ENCODE measurements around the gene TCHH.
"Not testable (repeated sequence)": the region's sequence is repeated elsewhere in the genome, so short reads cannot be mapped to it uniquely, and the experiment has no call there.

TCHH gene, protein sequence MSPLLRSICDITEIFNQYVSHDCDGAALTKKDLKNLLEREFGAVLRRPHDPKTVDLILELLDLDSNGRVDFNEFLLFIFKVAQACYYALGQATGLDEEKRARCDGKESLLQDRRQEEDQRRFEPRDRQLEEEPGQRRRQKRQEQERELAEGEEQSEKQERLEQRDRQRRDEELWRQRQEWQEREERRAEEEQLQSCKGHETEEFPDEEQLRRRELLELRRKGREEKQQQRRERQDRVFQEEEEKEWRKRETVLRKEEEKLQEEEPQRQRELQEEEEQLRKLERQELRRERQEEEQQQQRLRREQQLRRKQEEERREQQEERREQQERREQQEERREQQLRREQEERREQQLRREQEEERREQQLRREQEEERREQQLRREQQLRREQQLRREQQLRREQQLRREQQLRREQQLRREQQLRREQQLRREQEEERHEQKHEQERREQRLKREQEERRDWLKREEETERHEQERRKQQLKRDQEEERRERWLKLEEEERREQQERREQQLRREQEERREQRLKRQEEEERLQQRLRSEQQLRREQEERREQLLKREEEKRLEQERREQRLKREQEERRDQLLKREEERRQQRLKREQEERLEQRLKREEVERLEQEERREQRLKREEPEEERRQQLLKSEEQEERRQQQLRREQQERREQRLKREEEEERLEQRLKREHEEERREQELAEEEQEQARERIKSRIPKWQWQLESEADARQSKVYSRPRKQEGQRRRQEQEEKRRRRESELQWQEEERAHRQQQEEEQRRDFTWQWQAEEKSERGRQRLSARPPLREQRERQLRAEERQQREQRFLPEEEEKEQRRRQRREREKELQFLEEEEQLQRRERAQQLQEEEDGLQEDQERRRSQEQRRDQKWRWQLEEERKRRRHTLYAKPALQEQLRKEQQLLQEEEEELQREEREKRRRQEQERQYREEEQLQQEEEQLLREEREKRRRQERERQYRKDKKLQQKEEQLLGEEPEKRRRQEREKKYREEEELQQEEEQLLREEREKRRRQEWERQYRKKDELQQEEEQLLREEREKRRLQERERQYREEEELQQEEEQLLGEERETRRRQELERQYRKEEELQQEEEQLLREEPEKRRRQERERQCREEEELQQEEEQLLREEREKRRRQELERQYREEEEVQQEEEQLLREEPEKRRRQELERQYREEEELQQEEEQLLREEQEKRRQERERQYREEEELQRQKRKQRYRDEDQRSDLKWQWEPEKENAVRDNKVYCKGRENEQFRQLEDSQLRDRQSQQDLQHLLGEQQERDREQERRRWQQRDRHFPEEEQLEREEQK (N-terminal part only)

DNA sequence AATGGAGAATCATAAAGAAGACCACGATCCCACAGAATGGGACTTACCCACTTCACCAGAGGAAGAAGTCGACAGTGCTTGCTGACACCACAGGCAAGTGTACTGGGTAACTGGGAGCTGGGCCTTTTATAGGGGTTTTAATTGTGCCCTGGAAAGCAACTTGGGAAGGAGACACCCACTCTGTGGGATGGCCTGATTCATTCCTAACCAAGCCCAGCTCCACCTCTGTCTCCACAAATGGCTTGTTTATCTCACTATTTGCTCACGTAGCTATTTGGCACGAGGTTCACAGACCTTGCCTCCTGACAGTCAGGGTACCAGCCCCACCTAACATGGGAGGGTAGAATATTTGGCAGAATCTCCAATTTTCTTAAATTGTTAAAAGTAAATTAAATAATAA, at the start of gene TCHH:
TSS of gene TCHH (minus strand) at position 101 of the 400 bp plus-strand sequence. CDS start 1,364 bp downstream, outside the sequence.
- no peak for DNase-seq

DNA sequence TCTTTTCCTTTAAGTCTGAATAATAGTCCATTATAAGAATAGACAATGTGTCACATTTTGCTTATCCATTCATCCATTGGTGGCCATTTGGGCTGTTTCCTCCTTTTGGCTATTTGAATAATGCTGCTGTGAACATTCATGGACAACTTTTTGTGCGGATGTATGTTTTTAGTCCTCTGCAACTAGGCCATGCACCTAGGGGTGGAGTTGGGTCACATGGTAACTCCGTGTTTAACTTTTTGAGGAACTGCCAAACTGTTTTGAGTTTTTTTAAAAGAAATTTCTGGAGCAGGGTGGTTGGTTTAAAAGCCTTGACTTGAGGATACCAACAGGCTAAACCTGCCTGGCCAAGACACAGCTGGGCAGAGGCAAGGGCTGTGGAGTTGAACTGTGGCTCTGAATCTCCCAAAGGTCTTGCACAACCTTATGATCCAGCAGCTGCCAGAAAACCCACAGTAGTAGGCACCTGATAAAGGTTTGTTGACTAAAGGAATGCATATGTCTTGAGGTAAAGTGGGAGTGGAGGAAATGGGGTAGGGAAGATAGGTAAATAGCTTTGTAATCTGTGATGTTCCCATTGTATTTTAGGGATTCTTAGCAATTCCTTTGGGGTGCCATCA, 49.4 kb upstream of the TCHH start:
- no peak for DNase-seq

DNA sequence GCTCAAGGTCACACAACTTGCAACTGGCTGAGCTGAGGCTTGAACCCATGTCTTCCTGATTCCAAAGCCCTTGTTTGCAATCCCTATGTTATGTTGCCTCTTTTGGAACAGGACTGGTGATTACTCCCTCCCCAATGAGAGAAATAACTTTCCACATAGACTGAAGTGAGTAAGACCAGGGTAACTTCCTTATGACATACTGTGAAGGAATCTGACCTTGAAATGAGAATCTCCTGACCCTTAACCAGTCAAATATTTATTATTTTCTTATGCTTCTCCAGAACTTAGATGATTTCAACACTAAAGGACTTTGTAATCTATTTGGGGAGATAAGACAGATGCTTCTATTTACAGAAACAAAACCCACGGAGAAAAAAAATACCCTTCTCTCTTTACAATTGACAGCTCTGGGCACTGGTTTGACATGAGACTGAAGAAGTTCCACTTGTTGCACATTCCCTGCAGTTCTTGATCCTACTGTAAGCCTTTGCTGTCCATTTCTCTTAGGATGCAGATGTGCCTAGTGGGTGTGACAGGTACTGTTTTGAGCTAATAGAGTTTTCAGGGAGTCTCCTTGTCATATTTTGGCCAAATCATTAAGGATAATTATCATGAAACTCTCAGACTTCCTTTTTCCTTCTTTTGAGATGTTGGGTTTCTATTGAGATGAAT, 47.7 kb upstream of the TCHH start:
- DNase-seq = no peak

DNA sequence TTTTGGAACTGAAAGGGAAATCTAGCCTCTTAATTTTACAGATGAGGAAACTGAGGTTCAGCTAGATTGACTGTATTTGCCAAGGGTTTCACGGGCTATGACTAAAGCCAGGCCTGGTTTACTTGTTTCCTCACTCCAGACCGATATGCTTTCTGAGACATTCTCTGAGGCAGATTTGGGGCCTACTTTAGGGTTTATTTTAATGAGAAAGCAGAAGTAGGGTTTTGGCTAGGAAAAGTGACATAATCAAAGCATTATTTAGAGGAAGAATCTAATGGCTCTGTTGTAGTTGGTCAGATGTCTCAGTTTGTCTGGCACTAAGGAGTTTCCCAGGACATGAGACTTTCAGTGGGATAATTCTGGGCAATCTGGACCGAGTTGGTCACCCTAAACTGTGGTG, 45.3 kb upstream of the TCHH start:
- DNase-seq = no peak

DNA sequence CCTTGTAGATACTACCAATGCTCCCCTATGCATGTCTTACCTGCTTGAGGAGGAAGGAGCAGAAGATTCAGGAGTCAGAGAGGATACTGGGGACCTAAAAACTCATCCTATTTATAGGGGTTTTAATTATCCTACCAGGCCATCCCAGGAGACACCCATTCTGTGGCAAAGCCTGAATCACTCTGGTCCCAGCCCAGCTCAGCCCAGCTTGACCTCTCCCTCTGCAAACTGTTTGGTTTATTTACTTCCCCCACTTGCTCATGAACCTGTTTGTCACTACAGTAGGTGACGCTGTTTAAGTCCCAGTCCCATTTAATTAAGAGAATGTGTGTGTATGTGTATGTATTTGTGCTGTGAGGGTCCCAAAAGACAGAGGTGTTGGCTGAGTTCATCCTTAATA, 43.9 kb upstream of the TCHH start, which contains the start of gene RPTN:
TSS of gene RPTN (minus strand) at position 85 of the 400 bp plus-strand sequence. CDS start 1,339 bp downstream, outside the sequence.
- DNase-seq = no peak

DNA sequence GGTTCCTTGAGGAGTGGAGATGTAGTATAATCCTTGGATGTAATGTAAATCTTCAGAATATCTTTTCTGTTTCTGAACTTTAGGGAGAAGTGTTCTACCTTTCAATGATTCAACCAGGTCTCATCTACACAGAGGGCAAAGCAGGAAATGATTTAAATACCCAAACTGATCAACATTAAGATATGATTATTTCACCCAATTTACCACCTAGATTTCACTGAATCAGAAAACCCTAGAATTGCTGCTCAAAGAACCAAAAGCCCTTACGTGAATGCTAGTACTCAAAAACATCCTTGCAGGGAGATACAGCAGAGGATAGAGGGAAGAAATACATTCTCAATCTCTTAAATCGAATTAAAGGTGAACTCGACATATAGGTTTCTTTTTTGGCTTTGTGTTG, 38.8 kb upstream of the TCHH start:
- no peak for DNase-seq

DNA sequence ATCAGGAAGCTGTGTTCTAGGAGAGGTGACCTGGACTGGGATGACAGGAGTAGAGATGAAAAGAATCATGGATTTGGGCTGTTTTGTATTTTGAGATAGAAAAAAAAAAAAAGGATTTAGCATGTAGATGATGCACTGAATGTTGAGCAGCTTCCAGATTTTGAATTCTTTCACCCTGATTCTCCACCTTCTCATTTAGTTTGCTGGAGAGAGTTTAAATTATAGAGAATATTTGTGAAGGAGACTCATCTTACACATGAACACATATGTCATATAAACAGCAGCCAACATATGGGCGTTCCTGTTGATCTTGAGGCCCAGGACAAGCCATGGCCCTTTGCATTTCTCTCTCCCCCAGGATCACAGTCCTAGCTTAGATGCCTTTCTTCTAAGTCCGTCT, 36.4 kb upstream of the TCHH start:
- no peak for DNase-seq

DNA sequence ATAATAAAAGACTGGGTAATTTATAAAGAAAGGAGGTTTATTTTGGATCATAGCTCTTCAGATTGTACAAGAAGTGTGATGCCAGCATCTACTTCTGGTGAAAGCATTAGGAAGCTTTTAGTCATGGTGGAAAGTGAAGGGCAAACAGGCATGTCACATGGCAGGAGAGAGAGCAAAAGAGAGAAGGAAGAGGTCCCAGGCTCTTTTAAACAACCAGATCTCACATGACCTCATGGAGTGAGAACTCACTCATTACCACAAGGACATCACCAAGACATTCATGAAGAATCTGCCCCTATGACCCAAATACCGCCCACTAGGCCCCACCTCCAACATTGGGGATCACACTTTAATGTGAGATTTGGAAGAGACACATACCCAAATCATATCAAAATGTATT, 33.7 kb upstream of the TCHH start:
- no peak for DNase-seq

DNA sequence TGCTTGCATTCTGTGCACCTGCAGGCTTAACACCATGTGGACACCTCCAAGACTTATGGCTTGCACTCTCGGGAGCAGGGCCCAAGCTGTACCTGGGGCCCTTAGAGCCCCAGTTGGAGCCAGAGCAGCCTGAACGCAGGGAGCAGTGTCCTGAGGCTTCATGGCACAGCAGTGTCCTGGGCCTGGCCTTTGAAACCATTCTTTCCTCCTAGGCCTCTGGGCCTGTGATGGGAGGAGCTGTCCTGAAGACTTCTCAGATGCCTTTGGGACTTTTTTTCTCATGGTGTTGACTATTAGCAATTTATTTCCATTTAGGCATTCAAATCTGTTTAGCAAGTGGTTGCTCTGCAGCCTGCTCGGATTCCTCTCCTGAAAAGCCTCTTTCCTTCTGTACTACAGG, 32.8 kb upstream of the TCHH start:
- no peak for DNase-seq

DNA sequence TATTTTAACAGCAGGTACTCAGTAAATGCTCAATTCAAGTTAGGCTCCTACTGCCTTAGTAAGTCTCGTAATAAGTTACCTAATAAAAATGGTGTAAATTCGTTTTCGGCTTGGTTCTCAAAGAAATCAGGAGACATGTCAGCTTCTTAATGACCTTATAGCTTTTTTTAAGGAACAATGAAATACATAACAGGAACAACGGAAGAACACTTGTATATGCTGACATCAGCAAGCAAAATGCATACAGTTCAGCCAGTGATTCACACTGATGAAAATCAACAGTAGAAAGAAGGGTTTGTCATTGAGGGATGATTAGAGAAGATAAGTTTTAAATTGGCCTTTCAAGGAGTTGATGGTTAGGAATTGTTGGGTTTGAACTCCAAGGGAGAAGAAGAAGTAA, 30.5 kb upstream of the TCHH start:
- DNase-seq = no peak

DNA sequence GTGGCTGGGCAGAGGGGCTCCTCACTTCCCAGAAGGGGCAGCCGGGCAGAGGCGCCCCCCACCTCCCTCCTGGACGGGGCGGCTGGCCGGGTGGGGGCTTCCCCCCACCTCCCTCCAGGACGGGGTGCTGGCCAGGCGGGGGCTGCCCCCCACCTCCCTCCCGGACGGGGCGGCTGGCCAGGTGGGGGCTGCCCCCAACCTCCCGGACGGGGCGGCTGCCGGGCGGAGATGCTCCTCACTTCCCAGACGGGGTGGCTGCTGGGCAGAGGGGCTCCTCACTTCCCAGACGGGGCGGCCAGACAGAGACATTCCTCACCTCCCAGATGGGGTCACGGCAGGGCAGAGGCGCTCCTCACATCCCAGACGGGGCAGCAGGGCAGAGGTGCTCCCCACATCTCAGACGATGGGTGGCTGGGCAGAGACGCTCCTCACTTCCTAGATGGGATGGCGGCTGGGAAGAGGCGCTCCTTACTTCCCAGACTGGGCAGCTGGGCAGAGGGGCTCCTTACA, 29.5 kb upstream of the TCHH start:
- not testable (repeated sequence) for DNase-seq

DNA sequence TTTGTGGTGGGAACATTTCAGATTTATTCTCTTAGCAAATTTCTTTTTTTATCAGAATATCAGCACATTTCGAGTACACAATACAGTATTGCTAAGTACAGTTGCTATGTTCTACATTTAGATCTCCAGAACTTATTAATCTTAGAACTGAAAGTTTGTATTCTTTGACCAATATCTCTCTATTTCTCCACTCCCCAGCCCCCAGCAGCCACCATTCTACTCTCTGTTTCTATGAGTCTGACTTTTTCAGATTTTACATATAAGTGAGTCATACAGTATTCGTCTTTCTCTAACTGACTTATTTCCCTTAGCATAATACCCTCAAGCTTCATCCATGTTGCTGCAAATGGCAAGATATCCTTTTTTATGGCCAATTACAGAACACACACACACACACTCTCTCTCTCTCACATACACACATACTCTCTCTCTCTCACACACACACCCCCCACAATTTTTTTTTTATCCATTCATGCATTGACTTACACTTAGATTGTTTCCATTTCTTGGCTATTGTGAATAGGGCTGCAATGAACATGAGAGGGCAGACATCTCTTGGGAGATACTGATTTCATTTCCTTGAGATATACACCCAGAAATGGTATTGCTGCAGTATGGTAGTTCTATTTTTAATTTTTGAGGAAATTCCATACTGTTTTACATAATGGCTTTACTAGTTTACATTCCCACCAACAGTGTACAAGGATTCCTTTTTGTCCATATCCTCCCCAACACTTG, 28.1 kb upstream of the TCHH start:
- no peak for DNase-seq

DNA sequence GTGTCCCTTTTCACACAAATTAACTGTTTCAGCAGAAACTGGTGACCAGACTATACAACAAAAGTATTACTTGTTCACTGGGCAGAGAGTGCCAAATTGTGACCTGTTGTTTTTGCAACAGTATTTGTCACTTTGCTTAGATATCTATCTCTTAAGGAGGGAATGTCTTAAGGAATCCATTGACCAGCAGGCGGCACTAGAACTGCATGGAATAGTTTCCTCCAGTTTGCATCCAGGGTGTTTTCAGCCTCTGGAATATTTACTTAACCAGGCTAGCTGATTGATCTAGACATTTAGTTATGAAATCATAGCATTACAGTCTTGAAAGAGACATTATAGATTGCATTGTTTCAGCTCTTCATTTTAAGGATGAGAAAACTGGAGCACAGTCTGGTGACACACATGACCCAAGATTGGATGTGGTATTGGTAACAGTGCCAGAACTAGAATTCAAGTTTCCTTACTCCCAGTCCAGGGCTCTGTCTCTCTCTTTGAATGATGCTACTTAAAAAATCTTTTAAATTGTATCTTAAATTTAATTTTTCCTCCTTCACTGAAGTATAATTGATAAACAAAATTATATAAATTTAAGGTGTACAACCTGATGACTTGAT, 26.8 kb upstream of the TCHH start:
- no peak for DNase-seq

DNA sequence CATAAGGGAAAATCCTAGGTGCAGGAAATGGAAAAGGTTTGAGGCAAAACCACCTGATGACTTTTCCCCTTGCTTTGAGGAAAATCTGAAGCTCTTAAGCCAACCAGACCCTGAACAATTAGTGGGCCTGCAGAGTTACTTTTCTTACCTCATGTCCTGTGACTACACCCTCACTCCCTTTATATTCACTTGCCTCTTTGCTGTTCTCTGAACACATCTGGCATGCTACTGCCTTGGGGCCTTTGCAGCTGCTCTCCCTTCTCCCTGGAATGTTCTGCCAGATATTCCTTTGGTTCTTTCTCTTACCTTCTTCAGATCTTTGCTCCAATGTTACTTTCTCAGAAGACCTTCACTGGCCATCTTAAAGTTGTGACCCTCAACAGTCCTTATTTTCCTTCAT, 22.0 kb upstream of the TCHH start:
- DNase-seq = no peak

DNA sequence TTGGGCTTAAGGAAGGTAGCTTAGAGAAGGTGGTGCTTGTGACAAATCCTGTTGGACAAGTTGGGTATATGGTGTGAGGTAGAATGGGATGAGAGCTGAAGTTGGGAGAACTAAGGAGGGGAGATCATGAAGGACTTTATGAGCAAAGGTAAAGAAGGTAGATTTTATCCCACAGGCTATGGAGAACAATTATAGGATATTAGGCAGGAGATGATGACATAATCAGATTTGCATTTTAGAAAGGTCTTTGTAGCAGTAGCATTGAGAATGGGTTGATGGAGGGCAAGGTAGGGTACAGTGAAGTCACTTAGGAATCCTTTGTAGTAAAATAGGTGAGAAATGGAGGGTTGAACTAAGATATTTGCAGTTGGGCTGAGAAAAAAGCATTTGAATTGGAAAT, 14.9 kb upstream of the TCHH start:
- no peak for DNase-seq

DNA sequence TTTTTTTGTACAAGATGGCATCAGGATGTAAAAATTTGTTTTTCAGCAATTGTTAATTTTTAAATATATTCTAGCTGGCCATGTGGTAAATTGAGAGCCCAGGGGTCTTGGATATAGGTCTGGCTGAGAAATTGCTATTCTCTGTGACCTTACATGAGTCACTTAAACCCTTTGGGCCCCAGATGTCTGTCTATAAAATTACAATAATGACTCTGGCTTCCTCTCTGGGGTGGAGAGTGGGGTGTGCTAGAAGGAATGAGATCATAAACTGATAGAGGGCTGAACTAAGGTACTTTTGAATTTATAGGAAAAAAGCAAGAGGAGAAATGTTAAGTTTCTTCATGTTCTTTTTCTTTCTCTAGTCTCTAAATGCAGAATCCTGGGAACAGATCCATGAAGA, 12.4 kb upstream of the TCHH start:
- no peak for DNase-seq

DNA sequence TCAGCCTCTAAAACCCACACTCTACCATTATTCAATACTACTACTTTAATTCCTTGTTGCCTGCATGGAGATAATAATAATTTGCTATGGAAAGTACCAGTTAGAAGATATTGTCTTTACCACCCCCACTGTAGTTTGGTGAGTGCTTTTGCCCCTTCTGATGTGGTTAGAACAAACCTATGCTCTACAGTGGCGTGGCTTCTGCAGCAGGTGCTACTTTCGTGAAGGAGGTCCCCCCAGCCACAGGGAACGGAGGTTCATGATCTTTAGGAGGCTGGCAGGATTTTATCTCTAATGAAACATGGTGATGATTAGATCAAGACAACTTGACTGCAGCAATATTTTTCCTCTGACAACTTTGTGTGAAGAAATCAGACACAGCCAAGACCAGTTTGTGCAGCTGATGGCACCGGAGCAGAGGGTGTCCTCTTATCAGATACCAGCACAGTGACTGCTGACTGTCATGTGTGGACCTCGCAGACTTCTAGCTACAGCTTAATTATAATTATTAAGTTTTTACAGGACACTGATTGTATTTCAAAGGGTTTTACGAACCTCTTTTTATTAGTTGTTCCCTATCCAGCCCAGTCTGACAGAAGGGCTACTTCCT, 10.7 kb upstream of the TCHH start:
- DNase-seq = no peak

DNA sequence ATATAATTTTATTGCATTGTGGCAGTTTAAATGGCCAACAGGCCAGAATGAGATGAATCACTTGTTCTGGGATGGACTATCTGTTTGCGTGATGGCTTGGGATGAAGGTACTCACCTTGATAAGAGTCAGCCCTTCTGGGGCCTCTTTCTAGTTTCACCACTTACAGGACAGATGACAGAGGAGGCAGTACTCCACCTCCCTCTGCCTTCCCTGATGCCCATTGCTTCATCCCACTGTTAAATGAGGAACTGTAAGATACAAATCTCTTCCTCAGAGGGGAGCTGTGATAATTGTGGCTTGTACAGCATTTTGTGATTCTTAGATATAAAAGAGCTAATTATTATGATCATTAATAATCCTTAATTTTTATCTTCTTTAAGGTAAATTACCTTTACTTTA, 3.7 kb upstream of the TCHH start:
- no peak for DNase-seq

DNA sequence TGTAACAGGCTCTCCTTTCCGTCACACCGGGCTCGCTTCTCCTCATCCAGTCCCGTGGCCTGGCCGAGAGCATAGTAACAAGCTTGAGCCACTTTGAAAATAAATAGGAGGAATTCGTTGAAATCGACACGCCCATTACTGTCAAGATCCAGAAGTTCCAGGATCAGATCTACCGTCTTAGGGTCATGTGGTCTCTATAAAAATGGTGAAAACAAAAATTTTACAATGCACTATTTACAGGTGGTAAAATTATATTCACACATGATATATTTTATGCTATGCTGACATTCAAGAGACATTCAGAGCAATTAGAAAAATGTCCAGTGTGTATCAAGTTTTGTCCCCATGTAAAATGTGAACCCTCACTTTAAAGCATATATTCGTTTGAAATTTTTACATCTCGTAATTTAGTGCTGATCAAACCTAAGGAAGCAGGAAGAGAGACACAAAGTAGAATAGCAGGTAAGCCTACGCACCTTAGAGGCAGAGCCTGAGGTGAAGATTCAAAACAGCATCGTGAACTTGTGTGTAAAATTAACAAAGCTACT, 2.3 kb downstream of the TCHH start:
- DNase-seq = no peak
